Fibroblast of gingiva (primary cell): Measurements from ENCODE around the gene SORBS1.

Source experiments
- DNase-seq: peaks from one replicate; pipeline ENCODE4 v3.0.0-alpha.2; 2011; ENCODE audit warnings: low read depth

SORBS1 gene

DNA sequence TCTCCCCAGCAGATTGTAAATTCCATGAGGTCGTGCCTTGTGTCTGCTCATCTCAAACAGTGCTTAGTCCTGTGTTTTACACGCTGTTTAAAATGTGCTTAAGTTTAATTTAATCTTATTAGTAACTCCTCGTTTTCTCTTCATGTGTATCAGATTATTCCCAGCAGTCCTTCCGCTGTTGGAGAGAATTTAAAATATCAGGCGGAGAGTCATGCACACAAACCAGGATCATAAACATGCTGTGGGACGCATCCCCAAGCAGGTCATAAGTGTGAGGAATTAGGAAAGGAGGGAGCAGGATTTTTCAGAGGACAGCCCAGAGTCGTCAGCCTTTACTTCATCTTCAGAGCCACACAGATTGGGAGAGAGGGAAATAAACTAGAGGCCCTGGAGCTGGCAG, 4.2 kb upstream of the SORBS1 start:
- no peak for DNase-seq

DNA sequence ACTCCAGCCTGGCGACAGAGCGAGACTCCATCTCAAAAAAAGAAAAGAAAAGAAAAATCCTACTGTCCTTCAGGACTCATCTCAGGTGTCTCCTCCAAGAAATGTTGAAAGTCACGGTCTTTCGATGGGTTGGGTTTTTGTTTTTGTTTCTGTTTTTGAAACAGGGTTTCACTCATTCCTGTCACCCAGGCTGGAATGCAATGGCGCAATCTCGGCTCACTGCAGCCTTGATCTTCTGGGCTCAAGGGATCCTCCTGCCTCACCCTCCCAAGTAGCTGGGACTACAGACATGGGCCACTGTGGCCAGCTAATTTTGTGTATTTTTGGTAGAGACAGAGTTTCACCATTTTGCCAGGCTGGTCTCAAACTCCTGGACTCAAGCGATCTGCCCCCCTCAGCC, 3.1 kb upstream of the SORBS1 start:
- no peak for DNase-seq

DNA sequence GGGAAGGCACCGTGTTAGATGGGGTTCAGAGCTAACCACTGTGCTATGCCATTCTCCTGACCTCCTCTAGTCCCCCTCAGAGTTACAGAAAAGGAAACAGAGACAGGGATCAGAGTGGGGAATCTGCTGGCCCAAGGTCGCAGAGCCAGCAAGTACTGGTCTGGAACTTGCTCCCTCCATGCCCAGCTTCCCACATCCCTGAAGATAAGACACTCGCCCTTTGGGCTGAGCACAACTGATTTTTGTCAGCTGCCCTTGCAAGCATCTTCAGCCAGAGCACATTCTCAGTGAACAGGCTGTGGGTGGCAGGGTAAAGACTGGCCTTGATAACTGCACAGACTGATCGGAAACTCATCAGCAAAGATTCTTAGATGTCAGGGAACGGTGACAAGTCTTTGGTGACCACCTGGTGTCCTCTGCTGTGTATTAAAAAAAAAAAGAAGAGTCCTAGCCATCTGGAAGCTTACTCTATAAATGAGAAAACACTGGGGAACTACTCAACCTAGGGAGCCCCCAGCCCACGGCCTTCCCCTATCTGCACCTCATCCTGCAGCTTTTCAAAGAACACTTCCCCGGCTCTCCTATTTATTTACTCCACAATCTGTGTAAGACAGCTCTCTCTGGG, 1.3 kb upstream of the SORBS1 start:
- DNase-seq = no peak

DNA sequence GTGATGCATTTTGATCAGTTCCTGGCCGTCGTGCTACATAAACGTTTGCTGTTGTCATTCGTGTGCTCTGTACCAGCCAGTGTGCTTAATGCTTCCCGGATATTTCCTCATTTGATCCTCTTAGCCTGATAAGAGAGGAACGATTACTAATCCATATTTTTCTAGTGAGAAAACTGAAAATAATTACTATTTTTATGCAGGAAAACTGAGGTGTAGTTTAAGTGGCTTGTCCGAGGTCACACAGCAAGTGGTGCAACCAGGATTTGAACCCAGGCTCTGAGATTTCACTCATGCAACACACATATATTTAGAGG, 650 bp upstream of the SORBS1 start:
- DNase-seq = no peak

DNA sequence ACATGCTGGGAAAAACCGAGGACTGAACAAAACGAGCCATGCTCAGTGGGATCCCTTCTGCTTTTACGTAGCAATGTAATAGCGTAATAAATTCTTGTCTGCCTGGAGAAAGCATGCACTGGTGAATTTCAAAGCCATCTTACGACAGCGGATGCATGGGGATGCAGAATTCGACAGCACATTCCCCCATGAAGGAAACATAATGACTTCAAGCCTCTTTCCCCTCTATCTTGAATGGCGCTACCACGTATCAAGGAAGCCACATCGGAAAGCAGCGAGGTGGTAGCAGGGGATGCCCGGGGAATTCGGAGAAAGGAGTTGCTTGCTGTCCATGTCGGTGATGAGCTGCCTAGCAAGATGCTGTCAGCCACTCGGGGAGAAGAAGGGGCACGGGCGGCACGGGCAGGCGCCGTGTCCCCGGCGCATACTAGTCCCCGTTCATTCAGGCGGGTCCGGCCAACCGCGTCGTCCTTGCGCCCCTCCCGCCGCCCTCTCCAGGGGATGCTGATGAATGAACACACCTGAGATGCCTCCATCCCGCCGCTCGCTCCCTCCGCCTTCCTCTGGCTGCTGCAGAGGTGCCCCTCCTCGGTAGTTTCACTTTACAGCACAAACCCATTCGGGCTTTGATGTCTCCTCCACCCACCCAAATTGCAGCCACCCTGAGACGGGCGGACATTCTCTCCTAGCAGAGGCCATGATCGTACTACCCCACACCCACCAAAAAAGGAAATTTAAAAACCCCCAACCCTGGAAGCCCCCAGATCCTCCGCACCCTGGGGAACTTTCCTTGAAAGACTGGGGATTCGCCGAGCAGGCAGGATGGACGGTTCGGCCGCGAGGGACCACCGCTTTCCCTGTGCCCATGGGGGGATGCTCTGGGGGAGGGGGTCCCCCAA, 644 bp downstream of the SORBS1 start:
- peak; percentile 5 for DNase-seq

DNA sequence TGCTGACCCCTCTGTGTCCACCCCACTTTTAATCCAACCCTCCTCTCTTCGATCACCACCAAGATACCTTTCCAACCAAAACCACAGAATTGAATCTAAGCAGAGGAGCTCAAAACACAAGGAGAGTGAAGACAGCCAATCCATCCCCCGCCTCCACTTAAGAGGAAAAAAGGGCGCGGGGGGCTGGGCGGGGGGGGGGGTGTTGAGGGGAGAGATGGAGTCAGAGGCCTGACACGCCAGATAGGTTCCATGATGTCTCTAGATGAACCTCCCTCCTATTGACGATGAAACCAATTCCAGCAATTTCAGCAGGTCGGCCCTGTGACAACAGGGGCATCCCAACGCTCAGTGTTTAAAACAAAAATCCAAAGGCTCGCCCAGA, 1.3 kb downstream of the SORBS1 start:
- no peak for DNase-seq

DNA sequence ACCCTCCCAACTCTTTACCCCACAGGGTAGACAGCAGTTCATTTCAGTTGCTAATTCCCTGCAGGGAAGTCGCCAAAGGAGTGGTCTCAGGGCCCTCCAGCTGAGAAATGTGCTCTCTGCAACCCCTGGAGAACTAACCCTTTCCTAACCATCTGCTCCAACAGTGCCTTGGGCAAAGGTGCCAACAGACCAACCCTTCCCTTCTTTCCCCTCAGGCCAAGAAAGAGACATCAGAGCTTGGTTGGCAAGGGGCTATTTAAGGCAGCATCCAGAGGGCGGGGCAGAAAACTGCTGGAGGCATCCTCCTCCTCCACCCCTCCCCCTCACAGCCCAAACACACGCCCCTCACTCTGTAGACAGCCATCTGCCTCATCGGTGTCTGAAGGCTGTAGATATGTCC, 1.7 kb downstream of the SORBS1 start:
- DNase-seq = no peak

DNA sequence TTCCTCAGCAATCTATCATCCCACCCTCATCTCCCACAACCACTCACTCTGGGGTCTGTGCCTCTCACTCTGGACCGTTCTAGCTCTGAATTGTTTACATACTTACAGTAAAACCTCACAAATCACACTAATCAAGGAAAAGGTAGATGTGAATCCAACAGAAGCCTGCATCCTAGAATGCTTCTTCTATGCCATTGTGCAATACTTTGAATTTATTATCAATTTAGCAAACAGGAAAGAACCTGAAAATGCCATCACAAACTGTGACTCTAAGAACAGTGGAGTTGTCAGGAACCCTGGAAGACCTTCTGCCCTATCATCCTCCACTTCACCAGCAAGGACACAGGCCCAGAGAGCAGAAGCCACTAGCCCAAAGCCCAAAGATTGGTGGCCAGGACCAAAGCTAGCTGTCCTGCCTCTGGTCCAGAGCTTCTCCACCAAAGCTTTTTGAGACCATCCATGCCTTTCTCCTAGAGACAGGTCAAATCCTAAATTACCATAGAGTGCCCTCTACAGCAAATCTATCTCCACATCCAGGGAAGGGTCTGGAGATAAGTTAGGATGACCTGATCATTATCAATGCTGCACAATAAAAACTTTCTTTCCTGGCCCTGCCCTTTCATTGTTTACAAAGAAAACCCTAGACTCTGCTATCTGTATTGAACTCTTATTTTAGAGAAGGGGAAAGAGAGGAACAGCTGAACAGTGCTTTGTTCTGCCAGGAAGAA, 2.4 kb downstream of the SORBS1 start:
- no peak for DNase-seq

DNA sequence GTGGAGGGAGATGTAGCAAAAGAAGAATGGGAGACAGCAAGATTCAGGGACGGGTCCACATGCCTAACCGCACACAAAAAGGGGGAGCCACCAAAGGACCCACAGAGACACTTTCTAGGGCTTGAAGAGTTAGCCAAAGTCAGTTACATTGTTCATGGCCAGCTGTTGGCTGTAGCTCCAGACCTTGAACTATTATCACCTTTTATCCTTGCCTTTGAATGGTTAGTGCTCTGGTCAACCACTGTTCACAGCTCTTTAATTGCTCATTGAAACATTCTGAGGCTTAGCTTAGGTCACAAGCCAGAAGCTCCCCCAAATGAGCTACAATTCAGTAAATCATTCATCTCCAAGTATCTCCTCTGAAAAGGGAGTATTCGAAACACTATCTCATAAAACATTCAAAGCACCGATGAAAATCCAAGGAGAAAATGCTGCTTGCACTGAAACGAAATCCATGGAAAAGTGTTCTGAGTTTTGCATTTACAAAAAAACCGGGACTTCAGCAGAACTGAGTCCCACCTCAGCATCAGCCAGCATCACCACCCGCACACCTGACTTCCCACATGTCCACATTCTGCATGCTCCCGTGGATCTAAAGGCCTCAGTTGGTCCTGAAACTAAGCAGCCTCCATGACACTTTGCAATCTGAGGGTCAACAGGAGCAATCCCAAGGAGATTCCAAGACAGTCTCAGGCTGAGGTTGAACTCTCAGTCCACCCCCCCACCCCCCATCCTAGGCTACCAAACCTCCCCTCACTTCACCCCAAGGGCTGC, 4.0 kb downstream of the SORBS1 start:
- no peak for DNase-seq

DNA sequence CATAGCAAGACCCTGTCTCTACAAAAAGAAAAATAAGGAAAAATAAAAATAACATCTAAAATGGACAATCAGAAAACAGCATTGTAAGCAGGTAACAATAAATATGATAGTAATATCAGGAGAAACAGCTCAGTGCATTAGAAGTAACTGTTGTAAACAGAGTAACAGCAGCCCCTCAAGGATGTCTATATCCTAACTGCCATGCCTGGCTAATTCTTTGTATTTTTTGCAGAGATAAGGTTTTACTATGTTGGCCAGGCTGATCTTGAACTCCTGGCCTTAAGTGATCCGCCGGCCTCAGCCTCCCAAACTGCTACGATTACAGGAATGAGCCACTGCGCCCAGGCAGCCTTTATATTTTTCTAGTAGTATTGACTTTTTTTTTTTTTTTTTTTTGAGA, 7.5 kb downstream of the SORBS1 start:
- DNase-seq = no peak

DNA sequence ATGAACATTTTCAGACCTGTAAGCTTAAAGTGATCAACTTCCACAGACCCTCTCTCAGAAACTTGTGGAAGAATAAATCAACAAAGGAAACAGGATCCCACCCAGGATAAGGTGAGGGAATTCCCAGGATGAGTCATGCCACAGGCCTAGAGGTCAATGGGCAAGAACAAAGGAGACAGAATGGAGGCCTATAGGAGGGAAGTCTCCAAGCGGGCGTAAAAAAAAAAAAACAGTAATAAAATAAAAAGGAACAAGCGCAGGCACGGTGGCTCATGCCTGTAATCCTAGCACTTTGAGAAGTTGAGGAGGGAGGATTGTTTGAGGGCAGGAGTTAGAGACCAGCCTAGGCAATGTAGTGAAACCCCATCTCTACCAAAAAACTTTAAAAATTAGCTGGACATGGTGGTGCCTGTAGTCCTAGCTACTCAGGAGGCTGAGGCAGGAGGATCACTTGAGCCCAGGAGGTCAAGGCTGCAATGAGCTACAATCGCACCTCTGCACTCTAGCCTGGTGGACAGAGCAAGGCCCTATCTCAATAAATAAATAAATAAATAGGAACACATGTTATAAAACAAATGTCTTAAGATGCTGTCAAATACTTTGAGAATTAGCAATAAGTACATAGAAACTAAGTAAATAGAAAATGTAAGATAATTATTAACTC, 8.4 kb downstream of the SORBS1 start:
- DNase-seq = no peak

DNA sequence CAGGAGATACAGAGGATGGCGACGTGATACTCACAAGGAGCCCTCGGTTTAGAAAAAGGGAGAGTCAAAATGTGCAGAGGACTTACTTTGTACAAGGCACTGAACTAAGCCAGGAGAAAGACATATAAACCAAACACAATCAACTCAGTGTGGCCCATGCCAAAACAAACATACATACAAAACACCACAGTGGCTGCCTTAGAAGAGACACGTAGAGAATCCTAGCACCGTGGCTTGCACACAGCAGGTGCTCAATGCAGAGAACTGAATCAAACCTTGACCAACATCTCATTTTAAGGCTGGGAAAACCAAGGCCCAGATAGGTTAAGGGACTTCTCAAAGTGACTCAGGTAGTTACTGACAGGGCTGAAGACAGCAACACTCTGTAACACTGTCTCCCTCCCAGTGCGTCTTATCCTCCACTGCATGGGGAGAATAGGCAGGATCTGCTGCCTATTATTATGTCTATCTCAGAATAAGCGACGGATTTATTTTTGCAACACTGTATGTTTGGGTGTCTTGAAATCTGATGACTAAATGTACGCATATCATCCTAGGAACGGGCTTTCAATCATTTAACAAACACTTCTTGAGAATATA, 11.0 kb downstream of the SORBS1 start:
- DNase-seq = no peak

DNA sequence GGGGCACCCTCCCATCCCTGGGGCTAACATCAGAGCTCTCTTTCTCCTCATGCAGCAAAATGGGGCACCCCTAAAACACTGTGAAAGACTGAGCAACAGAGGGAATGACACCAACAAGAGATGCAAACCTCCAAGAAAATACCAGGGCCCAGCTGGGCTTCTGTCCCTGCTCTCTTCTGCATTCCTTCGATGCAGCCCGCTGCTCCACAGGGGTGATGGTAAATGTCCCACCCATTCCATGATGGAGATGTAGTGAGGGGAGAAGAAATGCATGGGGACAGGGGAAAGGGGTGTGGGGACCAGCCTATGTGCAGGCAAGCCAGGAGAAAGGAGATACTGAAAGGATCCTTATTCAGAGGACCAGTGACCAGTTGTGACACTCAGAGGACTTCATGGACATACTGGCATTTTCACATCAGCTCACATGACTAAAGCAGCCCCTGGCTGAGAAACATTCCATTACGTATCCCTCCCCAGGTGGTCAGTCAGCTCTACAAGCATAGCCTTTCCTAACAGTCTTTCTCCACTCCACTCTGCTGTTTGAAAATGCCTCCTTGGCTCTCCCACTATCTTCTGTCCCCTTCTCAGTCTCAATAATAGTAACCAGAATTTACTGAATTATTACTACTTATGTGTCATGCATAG, 13.3 kb downstream of the SORBS1 start:
- no peak for DNase-seq

DNA sequence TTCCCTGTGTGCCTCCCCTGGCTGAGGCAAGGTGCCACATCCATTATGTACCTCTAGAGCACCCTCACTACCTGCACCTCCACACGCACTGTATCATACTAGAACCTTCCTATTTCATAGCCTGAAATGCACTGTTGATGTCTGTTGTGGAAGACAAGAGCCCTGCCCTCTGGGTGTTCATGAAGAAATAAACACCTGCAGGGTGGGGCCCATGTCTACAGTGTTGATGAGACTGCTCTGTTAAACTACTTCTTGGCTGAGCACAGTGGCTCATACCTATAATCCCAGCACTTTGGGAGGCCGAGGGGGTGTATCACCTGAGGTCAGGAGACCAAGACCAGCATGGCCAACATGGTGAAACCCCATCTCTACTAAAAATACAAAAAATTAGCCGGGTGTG, 14.0 kb downstream of the SORBS1 start:
- no peak for DNase-seq

DNA sequence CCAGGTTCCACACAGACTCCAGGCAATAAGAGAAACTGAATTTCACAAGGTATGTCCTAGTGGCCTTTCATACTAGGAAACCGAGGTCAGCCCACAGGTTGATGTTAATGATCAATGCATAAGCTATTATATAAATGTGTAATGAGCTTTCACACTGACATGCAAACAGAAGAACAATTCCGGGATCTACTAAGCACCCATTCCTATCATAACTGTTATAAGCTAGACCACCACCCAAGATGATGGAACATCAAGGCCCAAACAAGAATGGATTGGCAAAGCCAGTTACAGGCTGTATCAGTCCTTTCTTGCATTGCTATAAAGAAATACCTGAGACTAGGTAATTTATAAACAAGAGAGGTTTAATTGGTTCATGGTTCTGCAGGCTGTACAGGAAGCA, 15.2 kb downstream of the SORBS1 start:
- DNase-seq = no peak

DNA sequence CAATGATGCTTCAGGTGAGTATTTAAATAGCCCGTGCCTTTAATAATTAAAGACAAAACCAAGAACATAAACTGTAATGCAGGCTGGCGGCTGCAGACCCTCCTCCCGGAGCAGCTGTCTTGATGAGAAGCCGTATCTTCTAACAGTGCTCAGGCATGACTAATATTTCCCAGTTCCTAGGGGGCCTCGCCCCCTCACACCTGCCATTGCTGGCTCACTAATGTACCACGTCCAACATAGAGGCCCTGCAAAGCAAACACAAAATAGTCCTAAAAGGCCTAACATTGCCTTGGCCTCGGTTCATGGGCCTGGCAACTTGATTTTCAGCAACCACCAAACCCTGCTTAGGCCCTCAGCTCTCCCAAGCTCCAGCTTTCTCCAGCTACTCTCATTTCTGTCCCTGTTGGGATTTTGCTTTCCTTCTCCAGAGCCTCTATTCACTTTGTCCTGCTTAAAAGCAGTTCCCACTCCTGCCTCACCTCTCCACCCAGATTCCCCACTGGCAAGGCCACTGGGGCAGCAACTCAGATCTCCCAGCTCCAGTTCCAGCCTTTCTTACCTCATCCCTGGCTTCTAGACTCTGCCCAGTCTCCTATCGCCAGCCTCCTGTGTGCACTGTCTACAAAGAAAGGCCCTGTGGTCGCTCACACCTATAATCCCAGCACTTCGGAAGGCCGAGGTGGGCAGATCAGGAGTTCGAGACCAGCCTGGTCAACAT, 16.2 kb downstream of the SORBS1 start:
- no peak for DNase-seq

DNA sequence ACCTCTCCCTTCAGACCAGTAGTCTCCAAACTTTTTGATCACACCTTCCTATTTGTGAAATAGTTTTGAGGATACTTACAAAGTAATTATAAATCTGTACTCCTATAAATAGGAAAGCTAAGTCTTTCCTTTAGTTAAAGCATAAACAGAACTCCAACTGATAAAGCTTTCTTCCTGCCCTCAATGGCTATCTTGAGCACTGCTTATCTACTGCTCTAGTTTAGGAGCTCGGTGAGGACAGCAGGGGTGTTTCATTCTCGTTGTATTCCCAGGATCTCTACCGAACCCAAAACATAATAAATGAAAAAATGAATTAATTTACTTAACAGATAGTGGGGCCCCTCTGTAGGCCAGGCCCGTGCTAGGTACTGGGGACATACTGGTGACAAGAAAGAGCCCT, 17.7 kb downstream of the SORBS1 start:
- DNase-seq = no peak

DNA sequence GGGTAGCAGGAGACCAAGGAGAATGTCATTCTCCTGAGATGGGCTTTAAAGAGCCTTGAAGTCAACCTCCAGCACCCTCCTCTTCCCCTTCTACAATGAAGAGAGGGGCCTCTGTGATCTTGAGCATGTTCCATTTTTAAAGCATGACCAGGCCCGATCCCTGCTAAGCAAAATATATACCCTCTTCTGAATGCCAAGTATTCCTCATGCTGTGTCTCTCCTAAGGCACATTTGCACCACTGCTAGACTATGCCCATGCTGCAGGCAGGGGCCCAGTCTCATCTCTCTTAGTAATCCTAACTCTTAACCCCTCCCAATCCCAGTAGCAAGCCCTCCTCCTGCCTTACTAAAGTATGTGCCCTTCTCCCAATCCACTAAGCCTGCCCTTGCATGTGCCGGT, 18.4 kb downstream of the SORBS1 start:
- no peak for DNase-seq

DNA sequence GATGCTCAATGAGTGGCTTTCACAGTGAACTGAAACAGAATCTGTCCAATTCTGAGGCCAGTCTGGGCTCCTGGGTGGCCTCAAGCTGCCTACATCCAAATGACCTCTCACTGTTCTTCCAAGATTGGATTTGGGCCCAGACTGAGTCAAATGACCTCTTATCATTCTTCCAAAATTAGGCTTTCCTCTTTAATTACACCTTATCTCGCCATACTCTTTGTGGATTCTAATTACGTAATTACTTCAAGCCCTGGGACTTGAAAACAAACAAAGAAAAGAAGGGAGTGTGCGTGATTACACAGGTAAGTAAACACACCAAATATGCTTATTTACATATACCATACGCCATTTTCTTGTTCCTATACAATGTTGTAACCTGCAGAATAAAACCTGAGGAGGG, 18.8 kb downstream of the SORBS1 start:
- DNase-seq = no peak

DNA sequence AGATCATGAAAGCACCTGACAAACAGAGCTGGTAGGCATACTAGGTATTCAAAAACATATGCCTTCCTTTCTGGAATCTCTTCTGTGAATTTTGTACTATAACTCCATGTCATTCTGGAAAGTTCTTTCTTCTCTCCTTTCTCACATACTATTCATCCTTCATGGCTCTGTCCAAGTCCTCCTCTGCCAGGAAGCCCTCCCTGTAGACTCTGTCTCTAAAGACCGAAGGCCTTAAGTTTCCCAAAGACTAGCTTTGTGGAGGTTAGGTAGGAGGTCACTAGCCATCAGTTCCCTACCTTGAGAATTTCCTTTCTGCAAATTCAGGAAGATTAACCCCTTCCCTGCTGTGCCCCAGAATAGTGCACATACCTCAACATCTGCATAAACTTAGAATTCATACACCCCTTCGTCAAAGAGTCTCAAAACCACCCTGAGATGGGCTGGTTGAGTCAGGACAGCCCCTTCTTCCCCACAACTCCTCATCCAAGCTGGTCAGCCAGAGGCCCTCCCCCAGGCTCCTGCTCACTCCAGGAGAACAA, 20.6 kb downstream of the SORBS1 start:
- DNase-seq = no peak
